NOMO-1 (cell line): ENCODE measurements around the gene ARHGAP40.

Experiments used
- DNase-seq, 2 experiments: peaks; one replicate each; lab custom pipeline; 2025; ENCODE audit not compliant: unreplicated experiment in 2 of 2; lab: John Stamatoyannopoulos, UW

ARHGAP40 gene

GRCh38 chr20:38601216-38602184, at the start of gene ARHGAP40:
Gene ARHGAP40 (plus strand): TSS chr20:38601809.
- no peak for DNase-seq

GRCh38 chr20:38554986-38555385, 46.6 kb upstream of the ARHGAP40 start:
- no peak for DNase-seq

- no peak for DNase-seq
Observed at GRCh38 chr20:38555395-38555794, 46.2 kb upstream of the ARHGAP40 start.

GRCh38 chr20:38557174-38557573, 44.4 kb upstream of the ARHGAP40 start:
- DNase-seq, result no peak

- no peak for DNase-seq
Observed at GRCh38 chr20:38558596-38559360, 42.8 kb upstream of the ARHGAP40 start.

GRCh38 chr20:38559764-38560163, 41.8 kb upstream of the ARHGAP40 start:
- no peak for DNase-seq

GRCh38 chr20:38563802-38564431, 37.7 kb upstream of the ARHGAP40 start:
- no peak for DNase-seq

GRCh38 chr20:38564680-38565079, 36.9 kb upstream of the ARHGAP40 start:
- no peak for DNase-seq

GRCh38 chr20:38566036-38566598, 35.5 kb upstream of the ARHGAP40 start:
- DNase-seq, result no peak

- DNase-seq, result no peak
Observed at GRCh38 chr20:38569747-38570525, 31.7 kb upstream of the ARHGAP40 start.

- no peak for DNase-seq
Observed at GRCh38 chr20:38573413-38573812, 28.2 kb upstream of the ARHGAP40 start.

- no peak for DNase-seq
Observed at GRCh38 chr20:38579219-38579910, 22.2 kb upstream of the ARHGAP40 start.

GRCh38 chr20:38579921-38580320, 21.7 kb upstream of the ARHGAP40 start:
- DNase-seq, result no peak

- no peak for DNase-seq
Observed at GRCh38 chr20:38581013-38581412, 20.6 kb upstream of the ARHGAP40 start, which contains the start of gene ADIG. Gene ADIG (plus strand): TSS chr20:38581197. CDS start chr20:38581251, 54 bp downstream.

- no peak for DNase-seq
Observed at GRCh38 chr20:38581830-38582358, 19.7 kb upstream of the ARHGAP40 start.

GRCh38 chr20:38583306-38583705, 18.3 kb upstream of the ARHGAP40 start:
- no peak for DNase-seq

GRCh38 chr20:38584099-38584763, 17.4 kb upstream of the ARHGAP40 start:
- no peak for DNase-seq

GRCh38 chr20:38585404-38586180, 16.0 kb upstream of the ARHGAP40 start:
- DNase-seq, result no peak
